ENCODE measurements around the gene TENT5C. TPM values are rescaled to one million over a fixed set of nuclear protein-coding genes. Genes with fewer than 3 reads are reported as not detected.

The TENT5C gene
- total and polyA plus RNA-seq, 9 of the 15 experiments (the other 6 are each of a cell fraction or from before 2014, with no cell fraction given) = 1.8 to 7.7 (median 4.0) TPM

- TF ChIP-seq, protein P1, sequence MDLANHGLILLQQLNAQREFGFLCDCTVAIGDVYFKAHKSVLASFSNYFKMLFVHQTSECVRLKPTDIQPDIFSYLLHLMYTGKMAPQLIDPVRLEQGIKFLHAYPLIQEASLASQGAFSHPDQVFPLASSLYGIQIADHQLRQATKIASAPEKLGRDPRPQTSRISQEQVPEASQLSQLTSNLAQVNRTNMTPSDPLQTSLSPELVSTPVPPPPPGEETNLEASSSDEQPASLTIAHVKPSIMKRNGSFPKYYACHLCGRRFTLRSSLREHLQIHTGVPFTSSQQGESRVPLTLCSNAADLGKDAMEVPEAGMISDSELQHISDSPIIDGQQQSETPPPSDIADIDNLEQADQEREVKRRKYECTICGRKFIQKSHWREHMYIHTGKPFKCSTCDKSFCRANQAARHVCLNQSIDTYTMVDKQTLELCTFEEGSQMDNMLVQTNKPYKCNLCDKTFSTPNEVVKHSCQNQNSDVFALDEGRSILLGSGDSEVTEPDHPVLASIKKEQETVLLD (IDR thresholded peaks at IDR 0.05) = peak; percentile 81; the same call in 1 of the 2 replicates
- TF ChIP-seq ZNF347 (CRISPR knock-in tag; IDR thresholded peaks at IDR 0.05; ENCODE audit: low read depth) (no peak), ZNF778 (CRISPR knock-in tag; IDR thresholded peaks at IDR 0.05) (no peak), BCOR (IDR thresholded peaks at IDR 0.05) (0 out of 2 replicates have a peak, but pooled peaks have one; percentile 13), ZNF76 (CRISPR knock-in tag; IDR thresholded peaks at IDR 0.05; ENCODE audit: borderline replicate concordance) (0 out of 2 replicates have a peak, but pooled peaks have one; percentile 48), ZBTB17 (CRISPR knock-in tag; IDR thresholded peaks at IDR 0.05) (0 out of 2 replicates have a peak, but pooled peaks have one; percentile 34), NONO (IDR thresholded peaks at IDR 0.05; ENCODE audit: low read depth in 2 of 2, low read length in 1 of 2) (no peak), KDM5B (IDR thresholded peaks at IDR 0.05; ENCODE audit: insufficient replicate concordance, low read depth, low read length) (no peak), ZC3H8 (IDR thresholded peaks at IDR 0.05) (no peak), ZNF407 (IDR thresholded peaks at IDR 0.05; ENCODE audit: low read depth) (no peak), MTA1 (IDR thresholded peaks at IDR 0.05; ENCODE audit: borderline replicate concordance) (peak; percentile 85), ILK (tag; IDR thresholded peaks at IDR 0.05; ENCODE audit: borderline replicate concordance, low read depth) (no peak), CEBPG (CRISPR knock-in tag; IDR thresholded peaks at IDR 0.05) (peak; percentile 16; the same call in 1 of the 2 replicates), CEBPG (tag; conservative IDR thresholded peaks at IDR 0.05 in 1 of 2, IDR thresholded peaks at IDR 0.05 in 1 of 2) (no peak)
- TF ChIP-seq, protein P2, sequence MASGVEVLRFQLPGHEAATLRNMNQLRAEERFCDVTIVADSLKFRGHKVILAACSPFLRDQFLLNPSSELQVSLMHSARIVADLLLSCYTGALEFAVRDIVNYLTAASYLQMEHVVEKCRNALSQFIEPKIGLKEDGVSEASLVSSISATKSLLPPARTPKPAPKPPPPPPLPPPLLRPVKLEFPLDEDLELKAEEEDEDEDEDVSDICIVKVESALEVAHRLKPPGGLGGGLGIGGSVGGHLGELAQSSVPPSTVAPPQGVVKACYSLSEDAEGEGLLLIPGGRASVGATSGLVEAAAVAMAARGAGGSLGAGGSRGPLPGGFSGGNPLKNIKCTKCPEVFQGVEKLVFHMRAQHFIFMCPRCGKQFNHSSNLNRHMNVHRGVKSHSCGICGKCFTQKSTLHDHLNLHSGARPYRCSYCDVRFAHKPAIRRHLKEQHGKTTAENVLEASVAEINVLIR (CRISPR knock-in tag; IDR thresholded peaks at IDR 0.05) = peak; percentile 51; the same call in 1 of the 2 replicates
- TF ChIP-seq, protein P3, sequence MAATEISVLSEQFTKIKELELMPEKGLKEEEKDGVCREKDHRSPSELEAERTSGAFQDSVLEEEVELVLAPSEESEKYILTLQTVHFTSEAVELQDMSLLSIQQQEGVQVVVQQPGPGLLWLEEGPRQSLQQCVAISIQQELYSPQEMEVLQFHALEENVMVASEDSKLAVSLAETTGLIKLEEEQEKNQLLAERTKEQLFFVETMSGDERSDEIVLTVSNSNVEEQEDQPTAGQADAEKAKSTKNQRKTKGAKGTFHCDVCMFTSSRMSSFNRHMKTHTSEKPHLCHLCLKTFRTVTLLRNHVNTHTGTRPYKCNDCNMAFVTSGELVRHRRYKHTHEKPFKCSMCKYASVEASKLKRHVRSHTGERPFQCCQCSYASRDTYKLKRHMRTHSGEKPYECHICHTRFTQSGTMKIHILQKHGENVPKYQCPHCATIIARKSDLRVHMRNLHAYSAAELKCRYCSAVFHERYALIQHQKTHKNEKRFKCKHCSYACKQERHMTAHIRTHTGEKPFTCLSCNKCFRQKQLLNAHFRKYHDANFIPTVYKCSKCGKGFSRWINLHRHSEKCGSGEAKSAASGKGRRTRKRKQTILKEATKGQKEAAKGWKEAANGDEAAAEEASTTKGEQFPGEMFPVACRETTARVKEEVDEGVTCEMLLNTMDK (IDR thresholded peaks at IDR 0.05; ENCODE audit: borderline replicate concordance, insufficient read depth, low read depth, low read length, poor library complexity, severe bottlenecking) = no peak
Observed at GRCh38 chr1:117655220-117655577, 49.4 kb downstream of the TENT5C start (continued).

Data from K562 (cell line).